GM12865 (cell line): ENCODE measurements around the gene RNU5D-1.
A peak's percentile ranks its signal among the peaks of the same experiment; 100 is the strongest.

Source experiments
- DNase-seq: peaks from one replicate; pipeline ENCODE4 v3.0.0; 2010; ENCODE audit warnings: low read depth
- H3K4me3 ChIP-seq: 2 replicates; pipeline ENCODE4 v1.5.1; 2011; ENCODE audit warnings: mild to moderate bottlenecking, low read depth, low read length, control low read depth
- CTCF ChIP-seq: IDR thresholded peaks from 2 replicates; pipeline ENCODE4 v1.5.1; 2011; ENCODE audit warnings: low read length, control low read depth, low read depth, inconsistent platforms; ENCODE audit not compliant: insufficient read depth; ENCODE audit errors: missing control alignments

RNU5D-1 gene

GRCh38 chr1:44689447-44689765 lies 41.6 kb downstream of the RNU5D-1 start:
- no peak for DNase-seq
- no peak for TF ChIP-seq CTCF
- no peak overlapping the region for H3K4me3 ChIP-seq

GRCh38 chr1:44688760-44689446 lies 42.1 kb downstream of the RNU5D-1 start:
- DNase-seq, result no peak
- TF ChIP-seq CTCF, result no peak
- no peak overlapping the region for H3K4me3 ChIP-seq

GRCh38 chr1:44685881-44686280 lies 45.1 kb downstream of the RNU5D-1 start:
- TF ChIP-seq CTCF, result no peak
- no peak overlapping the region for H3K4me3 ChIP-seq
- DNase-seq, result no peak

GRCh38 chr1:44685218-44685617 lies 45.8 kb downstream of the RNU5D-1 start:
- DNase-seq, result no peak
- no peak overlapping the region for H3K4me3 ChIP-seq
- TF ChIP-seq CTCF, result no peak

GRCh38 chr1:44684525-44684924 lies 46.4 kb downstream of the RNU5D-1 start:
- DNase-seq, result peak; percentile 93
- TF ChIP-seq CTCF, result no peak
- H3K4me3 ChIP-seq, result no peak overlapping the region

GRCh38 chr1:44682883-44683265 lies 48.1 kb downstream of the RNU5D-1 start:
- TF ChIP-seq CTCF, result no peak
- no peak for DNase-seq
- no peak overlapping the region for H3K4me3 ChIP-seq

GRCh38 chr1:44681905-44682882 lies 48.8 kb downstream of the RNU5D-1 start:
- H3K4me3 ChIP-seq, result no peak overlapping the region
- TF ChIP-seq CTCF, result no peak
- no peak for DNase-seq
